H9 (cell line): Measurements from ENCODE around the gene NUP54. TPM values are rescaled to one million over a fixed set of nuclear protein-coding genes. Genes with fewer than 3 reads are reported as not detected.

ENCODE experiments used
- DNase-seq: peaks from one replicate; pipeline ENCODE4 v3.0.0-alpha.2; 2017
- H2AFZ ChIP-seq: one replicate; pipeline ENCODE4 v1.6.1; 2013; ENCODE audit warnings: mild to moderate bottlenecking, low read length, control low read depth, moderate library complexity
- H2AK5ac ChIP-seq: 2 replicates; pipeline ENCODE4 v1.6.1; 2013; ENCODE audit warnings: low read length, control low read depth, mixed read lengths; ENCODE audit not compliant: insufficient read length
- H2BK120ac ChIP-seq: one replicate; pipeline ENCODE4 v1.6.1; 2013; ENCODE audit warnings: low read depth, mild to moderate bottlenecking, low read length, control low read depth, inconsistent platforms; ENCODE audit not compliant: poor library complexity, severe bottlenecking
- H2BK12ac ChIP-seq: 2 replicates; pipeline ENCODE4 v1.6.1; 2013; ENCODE audit warnings: low read length, control low read depth, mixed read lengths, low read depth; ENCODE audit not compliant: insufficient read length
- H2BK15ac ChIP-seq: 2 replicates; pipeline ENCODE4 v1.6.1; 2013; ENCODE audit warnings: low read depth, low read length, control low read depth
- H2BK20ac ChIP-seq: one replicate; pipeline ENCODE4 v1.6.1; 2013; ENCODE audit warnings: low read depth, mild to moderate bottlenecking, low read length, control low read depth, inconsistent platforms; ENCODE audit not compliant: poor library complexity, severe bottlenecking
- H2BK5ac ChIP-seq: 2 replicates; pipeline ENCODE4 v1.6.1; 2013; ENCODE audit warnings: low read length, control low read depth, mixed read lengths; ENCODE audit not compliant: insufficient read length
- H3K14ac ChIP-seq: 2 replicates; pipeline ENCODE4 v1.6.1; 2013; ENCODE audit warnings: low read length, control low read depth; ENCODE audit not compliant: insufficient read depth
- H3K18ac ChIP-seq: 2 replicates; pipeline ENCODE4 v1.6.1; 2013; ENCODE audit warnings: low read depth, mild to moderate bottlenecking, mixed read lengths, low read length, control low read depth; ENCODE audit not compliant: insufficient read length
- H3K23ac ChIP-seq: 2 replicates; pipeline ENCODE4 v1.6.1; 2013; ENCODE audit warnings: low read length, control low read depth, mixed read lengths, low read depth; ENCODE audit not compliant: insufficient read length
- H3K23me2 ChIP-seq: 2 replicates; pipeline ENCODE4 v1.6.1; 2013; ENCODE audit warnings: low read depth, mild to moderate bottlenecking, mixed read lengths, low read length, control low read depth; ENCODE audit not compliant: insufficient read length, poor library complexity, severe bottlenecking
- H3K27ac ChIP-seq: 2 replicates; pipeline ENCODE4 v1.5.1; 2013; ENCODE audit warnings: low read length, control low read depth, mixed read lengths, low read depth; ENCODE audit not compliant: insufficient read length
- H3K27me3 ChIP-seq: 2 replicates; pipeline ENCODE4 v1.6.1; 2013; ENCODE audit warnings: low read length, control low read depth, inconsistent platforms; ENCODE audit not compliant: insufficient read depth
- H3K4ac ChIP-seq: 2 replicates; pipeline ENCODE4 v1.6.1; 2013; ENCODE audit warnings: low read depth, mild to moderate bottlenecking, control low read depth, inconsistent platforms, low read length, moderate library complexity
- H3K4me1 ChIP-seq: 2 replicates; pipeline ENCODE4 v1.6.1; 2013; ENCODE audit warnings: low read length, control low read depth, inconsistent platforms; ENCODE audit not compliant: insufficient read depth
- H3K4me2 ChIP-seq: 2 replicates; pipeline ENCODE4 v1.6.1; 2013; ENCODE audit warnings: low read length, control low read depth, mixed read lengths; ENCODE audit not compliant: insufficient read length, insufficient read depth
- H3K56ac ChIP-seq: 2 replicates; pipeline ENCODE4 v1.6.1; 2013; ENCODE audit warnings: low read depth, mild to moderate bottlenecking, mixed read lengths, low read length, control low read depth; ENCODE audit not compliant: insufficient read length
- H3K79me1 ChIP-seq: 2 replicates; pipeline ENCODE4 v1.6.1; 2013; ENCODE audit warnings: low read depth, mild to moderate bottlenecking, moderate library complexity, low read length, control low read depth, inconsistent platforms; ENCODE audit not compliant: insufficient read depth, poor library complexity, severe bottlenecking
- H3K79me2 ChIP-seq: 2 replicates; pipeline ENCODE4 v1.6.1; 2013; ENCODE audit warnings: low read length, control low read depth, inconsistent platforms; ENCODE audit not compliant: insufficient read depth
- H3K9ac ChIP-seq: 2 replicates; pipeline ENCODE4 v1.6.1; 2013; ENCODE audit warnings: low read length, control low read depth, mixed read lengths; ENCODE audit not compliant: insufficient read length; ENCODE audit errors: extremely low read depth
- H3K9me3 ChIP-seq: one replicate; pipeline ENCODE4 v1.6.1; 2013; ENCODE audit warnings: low read depth, low read length, inconsistent platforms; ENCODE audit not compliant: control insufficient read depth
- H3T11ph ChIP-seq: one replicate; pipeline ENCODE4 v1.6.1; 2013; ENCODE audit warnings: mild to moderate bottlenecking, low read length, control low read depth, inconsistent platforms
- H4K20me1 ChIP-seq: one replicate; pipeline ENCODE4 v1.6.1; 2013; ENCODE audit not compliant: control insufficient read depth, insufficient read length, insufficient read depth
- H4K5ac ChIP-seq: 2 replicates; pipeline ENCODE4 v1.6.1; 2013; ENCODE audit warnings: low read depth, mild to moderate bottlenecking, mixed read lengths, low read length, control low read depth; ENCODE audit not compliant: insufficient read length
- H4K8ac ChIP-seq: replicated peaks from 2 replicates; pipeline ENCODE4 v1.6.1; 2013; ENCODE audit warnings: low read length, control low read depth, mixed read lengths, low read depth; ENCODE audit not compliant: insufficient read length
- H4K91ac ChIP-seq: 2 replicates; pipeline ENCODE4 v1.6.1; 2013; ENCODE audit warnings: low read depth, mild to moderate bottlenecking, moderate library complexity, mixed read lengths, low read length, control low read depth; ENCODE audit not compliant: insufficient read length
- H3K27ac Mint-ChIP-seq, 3 experiments: 2 replicates in 2 of 3; 3 replicates in 1 of 3; pipeline ENCODE4 v1.8.0; 2020 to 2021; ENCODE audit warnings: mixed read lengths in 3 of 3, mild to moderate bottlenecking in 1 of 3, moderate library complexity in 1 of 3
- H3K27me3 Mint-ChIP-seq: 2 replicates; pipeline ENCODE4 v1.8.0; 2021; ENCODE audit warnings: low read depth, mild to moderate bottlenecking, moderate library complexity, mixed read lengths
- H3K36me3 Mint-ChIP-seq, 3 experiments: 2 replicates in 2 of 3; 3 replicates in 1 of 3; pipeline ENCODE4 v1.8.0; 2020 to 2021; ENCODE audit warnings: low read depth in 3 of 3, mixed read lengths in 3 of 3; ENCODE audit not compliant: insufficient read depth in 1 of 3
- H3K4me1 Mint-ChIP-seq, 2 experiments: 2 replicates each; pipeline ENCODE4 v1.8.0; 2020; ENCODE audit warnings: mixed read lengths in 2 of 2
- H3K4me3 Mint-ChIP-seq, 2 experiments: 2 replicates in 1 of 2; 3 replicates in 1 of 2; pipeline ENCODE4 v1.8.0; 2020 to 2021; ENCODE audit warnings: mild to moderate bottlenecking in 2 of 2, mixed read lengths in 2 of 2, moderate library complexity in 1 of 2
- H3K9me3 Mint-ChIP-seq, 2 experiments: 2 replicates in 1 of 2; 3 replicates in 1 of 2; pipeline ENCODE4 v1.8.0; 2020; ENCODE audit warnings: mild to moderate bottlenecking in 2 of 2, mixed read lengths in 2 of 2, moderate library complexity in 1 of 2
- CTCF ChIP-seq: fragments of 200-600 bp; sonication (generic); conservative IDR thresholded peaks from 3 replicates; pipeline ENCODE4 v1.8.0; 2021; ENCODE audit warnings: antibody characterized with exemption, mild to moderate bottlenecking
- WGBS: extraction: QIAGEN DNeasy Blood & Tissue Kit; methylation state at CpG from one replicate; pipeline ENCODE4 v1.1.7; 2013; ENCODE audit warnings: missing lambda C conversion rate, low lambda C conversion rate, mixed read lengths; ENCODE audit not compliant: insufficient read length; ENCODE audit errors: extremely low coverage; 5-methylcytosine and 5-hydroxymethylcytosine counted together
- total RNA-seq: library from RNA; stranded (reverse); gene quantifications from 2 replicates; pipeline ENCODE4 v1.2.1, GENCODE V29; 2021

Gene NUP54
- total RNA-seq, 1 experiment from 2014 or later: 129 TPM

- no peak overlapping the region for H3K23ac ChIP-seq
- H3K9ac ChIP-seq: no peak overlapping the region
- H3K27me3 ChIP-seq: no peaks in the 10 kb centered on the region
- H4K8ac ChIP-seq: no peak overlapping the region
- no peaks in the 10 kb centered on the region for H4K20me1 ChIP-seq
- H3K14ac ChIP-seq: no peak overlapping the region
- no peak overlapping the region for H4K91ac ChIP-seq
- H2AFZ ChIP-seq: no peak overlapping the region
- H3K79me1 ChIP-seq: no peaks in the 10 kb centered on the region
- H2BK5ac ChIP-seq: no peak overlapping the region
- H3K4me1 ChIP-seq: no peaks in the 10 kb centered on the region
- no peaks in the 10 kb centered on the region for H3K4me1 Mint-ChIP-seq
- no peak for TF ChIP-seq CTCF
- H3K36me3 Mint-ChIP-seq: peaks cover 40 to 85% (median 77%) of the 10 kb centered on the region in 3 experiments
- no peak overlapping the region for H3K4me2 ChIP-seq
- H2BK20ac ChIP-seq: no peak overlapping the region
- H3K18ac ChIP-seq: no peak overlapping the region
- H3K4ac ChIP-seq: no peak overlapping the region
- no peaks in the 10 kb centered on the region for H3K9me3 ChIP-seq
- DNase-seq: no peak
- H2BK12ac ChIP-seq: no peak overlapping the region
- no peak overlapping the region for H4K5ac ChIP-seq
- H3K27ac Mint-ChIP-seq: no peak overlapping the region
- H3K23me2 ChIP-seq: no peaks in the 10 kb centered on the region
- no peak overlapping the region for H2BK120ac ChIP-seq
- no CpG with 5 or more reads among the region's 5 CpGs for WGBS
- H3K4me3 Mint-ChIP-seq: no peak overlapping the region
- H2BK15ac ChIP-seq: no peak overlapping the region
- H3T11ph ChIP-seq: no peak overlapping the region
- no peaks in the 10 kb centered on the region for H3K9me3 Mint-ChIP-seq
- no peak overlapping the region for H2AK5ac ChIP-seq
- no peaks in the 10 kb centered on the region for H3K27me3 Mint-ChIP-seq
- no peak overlapping the region for H3K56ac ChIP-seq
- no peaks in the 10 kb centered on the region for H3K79me2 ChIP-seq
- no peak overlapping the region for H3K27ac ChIP-seq
Observed at GRCh38 chr4:76117536-76117935, 30.7 kb downstream of the NUP54 start.
